HG03196 (cell line): ENCODE data around the gene OGFOD3.
"Not testable (repeated sequence)": the region's sequence is repeated elsewhere in the genome, so short reads cannot be mapped to it uniquely, and the experiment has no call there.

Experiments used
- ATAC-seq: cut with Tn5 transposase; IDR thresholded peaks from one replicate; pipeline ENCODE4 v1.9.1; 2021; ENCODE audit not compliant: unreplicated experiment

The OGFOD3 gene

DNA sequence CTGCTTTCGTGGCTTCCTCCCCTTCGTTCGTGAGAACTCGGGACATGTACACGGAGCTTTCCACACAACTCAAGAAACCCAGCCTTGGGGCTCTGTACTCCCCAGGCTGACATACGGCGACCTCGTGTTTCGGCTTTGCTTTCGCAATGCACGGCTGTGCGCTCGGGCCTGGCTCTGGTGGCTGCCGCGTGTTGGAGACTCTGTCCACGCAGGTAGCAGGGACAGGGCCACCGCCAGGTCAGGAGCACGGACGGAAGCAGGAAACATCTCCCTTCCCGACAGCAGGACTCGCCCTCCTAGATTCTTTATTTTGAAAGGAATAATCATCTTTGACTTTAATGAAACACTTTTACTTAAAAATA lies 29.5 kb downstream of the OGFOD3 start:
- no peak for ATAC-seq

GRCh38 chr17:82388223-82388921 lies 30.0 kb downstream of the OGFOD3 start:
- no peak for ATAC-seq

GRCh38 chr17:82387705-82388106 lies 30.7 kb downstream of the OGFOD3 start:
- ATAC-seq: no peak

DNA sequence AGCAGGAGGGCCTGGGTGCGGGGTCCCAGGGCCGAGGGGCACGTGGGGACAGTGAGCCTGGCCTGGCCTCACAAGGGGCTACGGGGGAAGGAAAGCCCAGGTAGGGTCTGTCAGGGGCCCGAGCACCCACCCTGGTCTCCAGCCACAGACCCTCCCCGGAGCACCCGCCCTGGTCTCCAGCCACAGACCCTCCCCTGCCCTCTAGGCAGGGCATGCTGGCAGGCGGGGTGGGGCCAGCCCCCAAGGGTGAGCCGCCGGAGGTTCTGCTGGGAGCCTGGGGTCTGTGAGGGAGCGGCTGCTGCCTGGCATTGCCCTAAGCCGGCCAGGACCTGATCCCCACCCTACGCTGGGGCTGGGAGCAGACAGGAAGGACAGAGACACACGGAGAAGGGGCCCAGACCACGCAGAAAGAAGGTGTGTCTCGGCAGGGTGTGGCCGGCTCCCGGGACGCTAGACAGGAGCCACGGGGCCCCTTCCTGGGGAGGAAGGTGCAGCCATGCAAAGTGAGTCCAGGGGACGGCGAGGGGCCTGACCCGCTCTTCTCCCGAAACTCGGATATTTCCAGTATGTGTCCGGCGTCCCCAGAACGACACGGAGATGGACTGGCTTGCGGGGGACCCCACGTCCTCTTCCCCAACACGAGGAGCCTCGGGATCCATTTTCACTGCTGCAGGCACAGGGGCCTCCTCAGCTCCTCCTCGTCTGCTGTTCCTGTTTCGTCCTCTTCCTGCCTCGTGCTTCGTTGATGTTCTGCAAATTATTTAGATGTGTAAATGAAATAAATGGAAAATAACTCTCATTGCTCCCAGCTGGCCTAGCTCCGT lies 31.3 kb downstream of the OGFOD3 start:
- ATAC-seq: no peak

GRCh38 chr17:82386255-82386831 lies 32.0 kb downstream of the OGFOD3 start:
- no peak for ATAC-seq

DNA sequence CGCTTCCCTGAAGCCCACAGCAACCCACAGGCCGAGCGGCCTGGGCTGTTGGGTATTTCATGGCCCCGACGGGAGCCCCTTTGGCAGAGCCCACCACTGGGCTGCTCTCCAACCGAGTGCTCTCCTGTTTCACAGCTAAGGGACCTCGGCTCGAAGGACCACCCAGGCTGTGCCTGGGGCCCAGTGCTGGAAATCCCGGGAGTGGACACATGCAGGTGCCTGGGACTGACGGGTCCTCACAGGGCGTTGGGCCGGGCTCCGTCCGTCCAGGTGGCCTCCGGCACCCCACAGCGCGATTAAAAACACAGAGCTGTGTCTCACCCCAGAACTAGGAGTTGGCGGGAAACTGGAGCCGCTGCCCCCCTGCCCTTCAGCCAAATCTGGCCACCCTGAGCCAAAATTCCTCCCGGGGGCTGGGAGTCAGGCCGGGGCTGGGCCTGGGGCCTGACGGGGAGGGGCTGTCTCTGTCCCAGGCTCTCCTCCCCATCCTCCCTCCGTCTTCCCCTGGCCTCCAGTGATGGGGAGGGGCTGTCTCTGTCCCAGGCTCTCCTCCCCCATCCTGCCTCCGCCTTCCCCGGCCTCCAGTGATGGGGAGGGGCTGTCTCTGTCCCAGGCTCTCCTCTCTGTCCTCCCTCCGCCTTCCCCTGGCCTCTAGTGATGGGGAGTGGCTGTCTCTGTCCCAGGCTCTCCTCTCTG lies 32.7 kb downstream of the OGFOD3 start:
- ATAC-seq: no peak

DNA sequence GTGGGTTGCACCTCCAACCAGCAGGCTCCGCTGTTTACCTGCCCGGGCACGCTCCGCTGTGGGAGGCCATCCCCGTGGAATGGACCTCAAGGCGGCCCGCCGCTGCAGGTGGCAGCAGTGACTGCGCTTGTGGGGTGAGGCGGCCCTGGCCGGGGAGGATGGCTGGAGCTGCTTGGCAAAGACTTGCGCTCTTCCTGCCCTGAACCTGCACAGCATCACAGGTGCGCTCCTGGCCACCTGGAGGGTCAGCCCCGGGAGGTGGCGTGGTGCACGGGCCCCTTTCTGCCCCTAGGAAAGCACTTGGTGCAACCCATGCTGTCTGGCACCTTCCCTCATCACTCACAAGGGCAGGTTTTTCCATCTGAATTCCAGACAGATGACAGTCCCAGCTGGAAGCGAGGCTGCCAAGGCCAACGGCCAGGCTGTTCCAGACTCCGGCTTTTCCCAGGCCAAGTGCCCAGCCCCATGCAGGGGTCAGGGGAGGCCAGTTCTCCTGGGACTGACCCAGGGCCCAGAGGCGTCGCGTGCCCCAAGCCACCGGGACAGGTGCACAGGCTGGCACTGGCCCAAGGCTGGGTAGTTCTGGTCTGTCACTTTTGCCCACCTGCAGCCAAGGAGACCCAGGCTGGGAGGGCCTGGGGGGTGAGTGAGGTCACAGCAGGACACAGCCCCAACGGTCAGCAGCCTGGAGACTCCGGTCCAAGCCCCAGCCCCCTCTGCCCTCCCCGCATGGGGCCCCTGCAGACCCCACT lies 33.5 kb downstream of the OGFOD3 start:
- ATAC-seq: no peak

GRCh38 chr17:82384051-82384729 lies 34.2 kb downstream of the OGFOD3 start:
- no peak for ATAC-seq

- no peak for ATAC-seq
Measured at GRCh38 chr17:82383411-82383810, 35.0 kb downstream of the OGFOD3 start.

GRCh38 chr17:82382933-82383255 lies 35.5 kb downstream of the OGFOD3 start:
- no peak for ATAC-seq

- ATAC-seq: not testable (repeated sequence)
Measured at GRCh38 chr17:82382220-82382932, 36.0 kb downstream of the OGFOD3 start.

DNA sequence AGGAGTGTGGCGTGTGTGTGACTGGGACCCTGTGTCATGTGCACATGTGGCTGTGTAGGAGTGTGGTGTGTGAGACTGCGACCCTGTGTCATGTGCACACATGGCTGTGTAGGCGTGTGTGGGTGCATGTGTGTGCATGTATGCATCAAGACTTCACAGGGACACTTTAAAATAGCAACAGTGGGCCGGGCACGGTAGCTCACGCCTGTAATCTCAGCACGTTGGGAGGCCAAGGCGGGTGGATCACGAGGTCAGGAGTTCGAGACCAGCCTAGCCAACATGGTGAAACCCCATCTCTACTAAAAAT lies 36.7 kb downstream of the OGFOD3 start:
- not testable (repeated sequence) for ATAC-seq

GRCh38 chr17:82380860-82381702 lies 37.3 kb downstream of the OGFOD3 start:
- no peak for ATAC-seq

GRCh38 chr17:82378741-82379021 lies 39.7 kb downstream of the OGFOD3 start:
- ATAC-seq: no peak

DNA sequence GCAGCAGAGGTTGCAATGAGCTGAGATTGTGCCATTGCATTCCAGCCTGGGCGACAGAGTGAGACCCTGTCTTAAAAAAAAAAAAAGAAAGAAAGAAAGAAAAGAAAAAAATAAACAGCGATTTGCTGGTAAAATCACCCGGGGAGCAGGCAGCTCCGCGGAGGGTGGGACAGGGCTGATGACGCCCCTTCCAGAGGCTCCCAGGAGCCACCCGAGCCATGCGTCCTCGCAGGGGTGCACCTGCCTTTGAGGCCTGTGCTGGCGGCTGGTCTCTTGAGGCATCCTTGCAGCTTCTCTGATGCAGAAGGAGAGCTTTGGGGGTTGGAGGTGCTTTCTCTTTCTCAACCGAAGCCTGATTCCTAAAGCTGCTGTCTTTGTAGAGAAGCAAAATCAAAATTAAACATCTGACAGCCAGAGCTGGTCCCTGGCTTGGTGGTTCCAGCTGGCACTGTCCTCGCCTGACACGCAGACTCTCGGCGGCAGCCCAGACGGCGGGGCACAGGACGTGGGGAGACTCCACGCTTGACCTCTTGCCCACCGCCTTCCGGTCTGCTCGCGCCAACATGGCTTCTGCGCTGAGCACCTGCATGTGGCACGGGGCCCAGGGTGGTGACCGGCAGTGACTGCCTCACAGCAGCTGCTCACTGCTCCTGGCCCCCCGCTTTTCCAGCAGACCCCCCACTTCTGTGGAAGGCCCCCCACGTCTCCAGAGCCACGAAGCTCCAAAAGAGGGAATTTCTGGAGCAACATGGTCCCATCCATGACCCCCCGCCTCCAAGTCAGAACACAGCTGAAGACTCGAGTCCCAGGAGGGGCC lies 40.3 kb downstream of the OGFOD3 start:
- ATAC-seq: no peak

DNA sequence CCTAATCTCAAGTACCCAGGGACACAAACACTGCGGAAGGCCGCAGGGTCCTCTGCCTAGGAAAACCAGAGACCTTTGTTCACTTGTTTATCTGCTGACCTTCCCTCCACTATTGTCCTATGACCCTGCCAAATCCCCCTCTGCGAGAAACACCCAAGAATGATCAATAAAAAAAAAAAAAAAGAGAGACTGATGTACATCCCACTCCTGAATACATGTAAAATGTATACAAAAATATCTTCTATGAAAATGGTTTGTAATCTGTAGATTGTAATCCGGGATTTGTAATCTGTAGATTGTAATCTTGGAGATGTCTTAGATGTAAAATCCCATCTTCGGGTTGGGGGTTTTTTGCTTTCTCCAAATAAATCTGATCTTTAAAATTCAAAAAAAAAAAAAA lies 41.1 kb downstream of the OGFOD3 start:
- ATAC-seq: not testable (repeated sequence)

GRCh38 chr17:82376042-82376730 lies 42.2 kb downstream of the OGFOD3 start:
- no peak for ATAC-seq
